Fibroblast of mammary gland (primary cell): Measurements from ENCODE around the gene SF3B4.
"Not testable (repeated sequence)": the region's sequence is repeated elsewhere in the genome, so short reads cannot be mapped to it uniquely, and the experiment has no call there.

Experiments
- DNase-seq: peaks from one replicate; pipeline ENCODE4 v3.0.0-alpha.2; 2010; ENCODE audit warnings: low read depth
- H3K4me3 ChIP-seq: 2 replicates; pipeline ENCODE4 v1.5.1; 2011; ENCODE audit warnings: low read depth, mild to moderate bottlenecking, low read length, moderate library complexity; ENCODE audit not compliant: control insufficient read depth
- TF ChIP-seq, protein P1 (sequence below): conservative IDR thresholded peaks from 2 replicates; pipeline ENCODE4 v1.5.1; 2011; ENCODE audit warnings: low read depth, low read length, inconsistent platforms; ENCODE audit not compliant: control insufficient read depth, insufficient read depth

Gene SF3B4

DNA sequence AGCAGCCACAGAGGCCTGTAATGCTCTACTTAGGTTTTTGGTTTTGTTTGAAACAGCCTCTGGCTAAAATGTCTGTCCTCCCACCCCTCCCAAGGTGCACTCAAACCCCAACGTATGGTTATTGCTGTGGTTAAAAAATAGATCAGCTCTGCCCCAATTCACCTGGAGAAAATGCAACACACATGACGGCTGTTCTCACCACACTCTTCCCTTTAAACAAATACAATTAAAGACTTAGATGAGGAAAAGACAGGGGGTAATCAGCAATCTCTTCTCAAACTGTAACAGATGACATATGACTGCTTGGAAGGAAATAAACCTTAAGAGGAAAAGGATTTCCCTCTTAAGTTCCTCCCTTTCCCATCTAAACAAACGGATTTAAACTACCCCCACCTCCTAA lies 15.3 kb upstream of the SF3B4 start:
- TF ChIP-seq, protein P1, sequence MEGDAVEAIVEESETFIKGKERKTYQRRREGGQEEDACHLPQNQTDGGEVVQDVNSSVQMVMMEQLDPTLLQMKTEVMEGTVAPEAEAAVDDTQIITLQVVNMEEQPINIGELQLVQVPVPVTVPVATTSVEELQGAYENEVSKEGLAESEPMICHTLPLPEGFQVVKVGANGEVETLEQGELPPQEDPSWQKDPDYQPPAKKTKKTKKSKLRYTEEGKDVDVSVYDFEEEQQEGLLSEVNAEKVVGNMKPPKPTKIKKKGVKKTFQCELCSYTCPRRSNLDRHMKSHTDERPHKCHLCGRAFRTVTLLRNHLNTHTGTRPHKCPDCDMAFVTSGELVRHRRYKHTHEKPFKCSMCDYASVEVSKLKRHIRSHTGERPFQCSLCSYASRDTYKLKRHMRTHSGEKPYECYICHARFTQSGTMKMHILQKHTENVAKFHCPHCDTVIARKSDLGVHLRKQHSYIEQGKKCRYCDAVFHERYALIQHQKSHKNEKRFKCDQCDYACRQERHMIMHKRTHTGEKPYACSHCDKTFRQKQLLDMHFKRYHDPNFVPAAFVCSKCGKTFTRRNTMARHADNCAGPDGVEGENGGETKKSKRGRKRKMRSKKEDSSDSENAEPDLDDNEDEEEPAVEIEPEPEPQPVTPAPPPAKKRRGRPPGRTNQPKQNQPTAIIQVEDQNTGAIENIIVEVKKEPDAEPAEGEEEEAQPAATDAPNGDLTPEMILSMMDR, result no peak
- H3K4me3 ChIP-seq, result no peak overlapping the region
- DNase-seq, result no peak

DNA sequence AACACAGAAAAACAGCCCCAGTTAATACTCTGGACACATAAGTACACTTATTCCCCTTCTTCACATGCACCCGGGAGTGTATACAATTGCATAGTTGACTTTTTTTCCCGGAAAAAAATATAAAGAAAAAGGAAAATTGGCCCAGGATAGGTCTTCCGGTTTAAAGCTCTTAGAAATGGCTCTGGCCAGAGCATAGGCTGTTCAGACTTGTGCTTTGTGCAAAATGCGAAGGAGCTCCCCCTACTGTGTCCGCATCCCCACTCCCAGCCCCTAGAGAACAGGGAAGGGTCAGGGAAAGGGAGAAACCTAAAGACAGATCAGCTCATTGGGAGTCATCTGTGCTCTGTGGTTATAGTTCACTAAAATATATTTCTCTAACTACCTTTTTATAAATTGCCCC lies 14.6 kb upstream of the SF3B4 start:
- no peak overlapping the region for H3K4me3 ChIP-seq
- DNase-seq, result peak; percentile 63
- TF ChIP-seq, protein P1, result peak; percentile 38

DNA sequence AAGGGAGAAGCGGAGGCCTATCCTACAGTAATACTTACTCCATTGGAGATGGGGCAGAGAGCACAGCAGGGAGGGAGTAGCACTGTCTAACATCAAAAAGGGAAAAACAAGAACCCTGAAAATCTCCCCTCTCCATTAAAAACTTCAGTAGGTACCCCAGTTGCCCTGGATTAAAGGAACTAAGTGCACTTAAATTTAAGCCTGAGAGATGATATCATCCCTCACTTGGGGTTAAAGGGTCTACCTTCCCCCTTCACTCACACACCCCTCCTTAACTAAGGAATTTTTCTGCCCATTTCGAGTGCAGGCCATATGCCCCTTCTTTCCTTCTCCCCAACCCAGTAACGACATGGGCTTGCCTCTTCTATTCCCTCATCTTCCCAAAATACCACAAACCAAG lies 12.8 kb upstream of the SF3B4 start:
- no peak overlapping the region for H3K4me3 ChIP-seq
- TF ChIP-seq, protein P1, result no peak
- DNase-seq, result no peak

DNA sequence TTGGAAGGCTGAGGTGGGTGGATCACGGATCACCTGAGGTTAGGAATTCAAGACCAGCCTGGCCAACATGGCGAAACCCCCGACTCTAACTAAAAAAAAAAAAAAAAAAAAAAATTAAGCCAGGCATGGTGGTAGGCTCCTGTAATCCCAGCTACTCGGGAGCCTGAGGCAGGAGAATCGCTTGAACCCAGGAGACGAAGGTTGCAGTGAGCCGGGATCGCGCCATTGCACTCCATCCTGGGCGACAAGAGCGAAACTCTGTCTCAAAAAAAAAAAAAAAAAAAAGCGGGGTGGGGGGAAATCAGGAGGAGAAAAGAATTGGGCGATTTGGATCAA lies 11.0 kb upstream of the SF3B4 start:
- DNase-seq, result not testable (repeated sequence)
- H3K4me3 ChIP-seq, result peak overlapping the region; percentile 52

DNA sequence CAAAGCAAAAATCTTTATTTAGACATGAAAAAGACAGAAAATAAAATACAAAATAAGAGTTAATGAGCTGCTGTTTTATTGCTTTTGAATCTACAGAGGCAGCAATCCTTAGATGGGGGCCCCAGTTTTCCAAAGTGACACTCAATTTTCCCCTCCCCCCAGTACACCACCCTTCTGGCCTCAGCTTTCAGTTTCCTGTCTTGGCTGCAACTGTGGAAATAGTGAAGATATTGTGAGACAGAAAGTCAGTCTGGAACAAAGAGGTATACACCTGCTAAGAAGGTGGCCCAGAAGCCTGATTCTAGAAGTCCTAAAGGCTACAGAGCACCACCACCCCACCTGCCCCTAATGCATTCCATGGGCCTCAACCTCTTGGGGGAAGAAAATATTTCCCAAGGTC lies 10.2 kb upstream of the SF3B4 start:
- TF ChIP-seq, protein P1, result no peak
- DNase-seq, result no peak
- no peak overlapping the region for H3K4me3 ChIP-seq

DNA sequence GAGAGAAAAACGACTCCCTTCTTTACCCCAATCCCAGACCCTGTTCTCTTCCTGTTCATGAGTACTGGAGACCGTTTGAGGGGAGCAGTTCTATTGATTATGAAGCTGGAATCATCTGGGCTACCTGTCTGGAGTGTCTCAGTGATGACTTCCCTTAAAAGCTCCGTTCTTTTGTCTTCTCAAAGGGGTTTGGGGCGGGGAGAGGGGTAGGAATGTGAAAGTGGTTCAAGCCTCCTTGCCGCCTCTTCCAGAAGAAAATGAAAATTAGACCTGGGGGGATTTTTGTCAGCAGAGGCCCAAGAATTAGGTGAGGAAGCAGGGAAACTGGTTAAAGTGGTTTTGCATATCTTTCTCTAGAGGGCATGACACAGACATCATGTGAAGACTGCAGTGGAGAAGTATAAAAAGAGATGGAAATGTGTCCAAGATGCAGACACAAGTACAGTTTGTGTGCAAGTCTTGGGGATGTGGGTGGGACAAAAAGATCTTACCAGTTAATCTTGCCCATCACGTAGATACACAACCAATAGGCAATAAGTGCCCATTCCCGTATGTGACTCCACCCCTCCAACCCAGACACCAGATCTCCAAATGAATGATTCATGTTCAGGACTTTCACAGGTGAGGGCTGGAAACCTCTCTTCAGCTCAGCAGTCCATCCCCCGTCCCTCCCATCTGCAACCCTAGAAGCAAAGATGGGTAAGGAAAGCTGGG lies 9.5 kb upstream of the SF3B4 start:
- TF ChIP-seq, protein P1, result no peak
- peak overlapping the region; percentile 82 for H3K4me3 ChIP-seq

DNA sequence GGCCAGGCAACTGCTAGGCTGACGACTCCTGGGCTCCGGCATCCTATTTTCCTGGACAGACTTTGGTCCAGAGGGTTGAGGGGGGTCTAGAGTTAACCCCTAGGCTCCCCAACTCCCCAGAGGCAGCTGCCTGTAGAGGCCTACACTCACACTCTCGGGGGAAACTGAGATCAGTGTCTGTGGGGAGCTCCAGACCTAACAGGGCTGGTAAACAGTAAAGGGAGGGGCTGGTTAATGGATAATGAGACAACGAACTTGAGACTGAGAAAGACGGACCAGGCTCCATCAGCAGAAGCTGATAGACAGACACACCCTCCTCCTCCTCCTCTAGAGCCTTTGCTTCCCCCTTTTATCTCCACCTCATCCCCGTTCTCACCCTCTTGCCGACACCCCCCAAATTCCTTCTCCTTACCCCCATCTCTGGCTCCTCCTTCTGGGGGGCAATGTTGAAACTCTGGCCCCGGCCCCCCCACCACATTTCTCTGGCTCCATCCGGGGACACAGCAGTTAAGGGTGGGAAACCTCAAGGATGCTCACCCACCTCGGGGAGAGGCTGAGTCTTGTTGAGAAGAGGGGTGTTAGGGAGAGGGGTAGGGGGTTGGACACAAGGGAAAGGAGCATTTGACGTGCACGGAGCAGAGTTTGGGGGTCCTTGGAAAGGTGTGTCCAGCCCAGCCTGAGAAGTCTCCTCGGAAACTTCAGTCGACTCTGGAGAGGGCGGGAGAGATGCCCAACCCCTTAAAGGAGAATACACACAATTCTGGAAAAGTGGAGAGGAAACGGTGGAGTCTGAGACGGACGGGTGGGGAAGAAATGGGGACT lies 8.8 kb upstream of the SF3B4 start, which contains the start of gene MTMR11:
MTMR11 (minus strand) TSS at position 710 of the 822 bp plus-strand sequence; CDS start at position 478, 232 bp downstream.
- TF ChIP-seq, protein P1, result no peak
- DNase-seq, result peak; percentile 42
- peak within 1 kb of the TSS; percentile 82 for H3K4me3 ChIP-seq

More for the DNA sequence above, 9.5 kb upstream of the SF3B4 start:
- DNase-seq, result peak; percentile 71
